Measurements from ENCODE around the gene PRC1.
"Not testable (repeated sequence)": the region's sequence is repeated elsewhere in the genome, so short reads cannot be mapped to it uniquely, and the experiment has no call there.

PRC1 gene

GRCh38 chr15:90931575-90931827, 62.8 kb downstream of the PRC1 start:
- no peak for DNase-seq

- DNase-seq, result no peak
Measured at GRCh38 chr15:90930861-90931574, 63.3 kb downstream of the PRC1 start.

- DNase-seq, result no peak
Measured at GRCh38 chr15:90929246-90930019, 64.9 kb downstream of the PRC1 start.

GRCh38 chr15:90928106-90928505, 66.2 kb downstream of the PRC1 start:
- DNase-seq, result not testable (repeated sequence)

GRCh38 chr15:90926766-90927165, 67.6 kb downstream of the PRC1 start:
- DNase-seq, result not testable (repeated sequence)

- no peak for DNase-seq
Measured at GRCh38 chr15:90924375-90924774, 70.0 kb downstream of the PRC1 start.

- not testable (repeated sequence) for DNase-seq
Measured at GRCh38 chr15:90922712-90923322, 71.5 kb downstream of the PRC1 start.

GRCh38 chr15:90921887-90922286, 72.4 kb downstream of the PRC1 start:
- DNase-seq, result no peak

- no peak for DNase-seq
Measured at GRCh38 chr15:90918835-90919234, 75.5 kb downstream of the PRC1 start.

GRCh38 chr15:90918034-90918788, 76.1 kb downstream of the PRC1 start:
- no peak for DNase-seq

GRCh38 chr15:90917569-90917968, 76.8 kb downstream of the PRC1 start:
- no peak for DNase-seq

GRCh38 chr15:90916461-90916860, 77.9 kb downstream of the PRC1 start:
- no peak for DNase-seq

Measured in activated effector memory CD4-positive, alpha-beta T cell treated with anti-CD3 and anti-CD28 coated beads, Interleukin-2, amount 50 U/mL, for 16 hours (primary cell).